ENCODE results near the gene POFUT2. TPM values are rescaled to one million over a fixed set of nuclear protein-coding genes. Genes with fewer than 3 reads are reported as not detected.

The POFUT2 gene
- total RNA-seq, 2 donors from 2014 or later, result 48.5 to 66.4 TPM

GRCh38 chr21:45293726-45294401, 6.2 kb upstream of the POFUT2 start:
- no peak overlapping the region for H3K27ac Mint-ChIP-seq

GRCh38 chr21:45293220-45293725, 5.6 kb upstream of the POFUT2 start:
- Mint-ChIP-seq H3K4me3 (no peak overlapping the region), H3K27me3 (no peaks in the 10 kb centered on the region), H3K4me1 (peaks cover 16% of the 10 kb centered on the region), H3K27ac (peak overlapping the region; percentile 72), H3K36me3 (ENCODE audit: low read depth) (no peaks in the 10 kb centered on the region)
- DNase-seq, result no peak
- no peaks in the 10 kb centered on the region for H3K9me3 ChIP-seq (ENCODE audit: control insufficient read depth, low read length, poor library complexity, severe bottlenecking)
- ATAC-seq, result no peak

More at GRCh38 chr21:45293726-45294401, 6.2 kb upstream of the POFUT2 start:
- DNase-seq (no peak), ATAC-seq (no peak)
- Mint-ChIP-seq H3K4me1 (peaks cover 18% of the 10 kb centered on the region), H3K4me3 (no peak overlapping the region), H3K27me3 (no peaks in the 10 kb centered on the region), H3K36me3 (ENCODE audit: low read depth) (no peaks in the 10 kb centered on the region)
- no peaks in the 10 kb centered on the region for H3K9me3 ChIP-seq (ENCODE audit: control insufficient read depth, low read length, poor library complexity, severe bottlenecking)

GRCh38 chr21:45292399-45293219, 4.9 kb upstream of the POFUT2 start:
- peak; percentile 57 to 70 (median 61) for DNase-seq
- peak; percentile 63 for ATAC-seq
- Mint-ChIP-seq H3K27ac (peak overlapping the region; percentile 72), H3K27me3 (no peaks in the 10 kb centered on the region), H3K4me1 (peaks cover 18% of the 10 kb centered on the region), H3K4me3 (peak overlapping the region; percentile 80), H3K36me3 (ENCODE audit: low read depth) (no peaks in the 10 kb centered on the region)
- H3K9me3 ChIP-seq (ENCODE audit: control insufficient read depth, low read length, poor library complexity, severe bottlenecking), result no peaks in the 10 kb centered on the region

- ATAC-seq (no peak), DNase-seq (no peak)
- H3K27ac Mint-ChIP-seq, result peak overlapping the region; percentile 72
- no peaks in the 10 kb centered on the region for H3K9me3 ChIP-seq (ENCODE audit: control insufficient read depth, low read length, poor library complexity, severe bottlenecking)
- H3K27me3 Mint-ChIP-seq, result no peaks in the 10 kb centered on the region
- no peaks in the 10 kb centered on the region for H3K36me3 Mint-ChIP-seq (ENCODE audit: low read depth)
- no peak overlapping the region for H3K4me3 Mint-ChIP-seq
- peaks cover 18% of the 10 kb centered on the region for H3K4me1 Mint-ChIP-seq
Observed at GRCh38 chr21:45291613-45292398, 4.1 kb upstream of the POFUT2 start.

DNA sequence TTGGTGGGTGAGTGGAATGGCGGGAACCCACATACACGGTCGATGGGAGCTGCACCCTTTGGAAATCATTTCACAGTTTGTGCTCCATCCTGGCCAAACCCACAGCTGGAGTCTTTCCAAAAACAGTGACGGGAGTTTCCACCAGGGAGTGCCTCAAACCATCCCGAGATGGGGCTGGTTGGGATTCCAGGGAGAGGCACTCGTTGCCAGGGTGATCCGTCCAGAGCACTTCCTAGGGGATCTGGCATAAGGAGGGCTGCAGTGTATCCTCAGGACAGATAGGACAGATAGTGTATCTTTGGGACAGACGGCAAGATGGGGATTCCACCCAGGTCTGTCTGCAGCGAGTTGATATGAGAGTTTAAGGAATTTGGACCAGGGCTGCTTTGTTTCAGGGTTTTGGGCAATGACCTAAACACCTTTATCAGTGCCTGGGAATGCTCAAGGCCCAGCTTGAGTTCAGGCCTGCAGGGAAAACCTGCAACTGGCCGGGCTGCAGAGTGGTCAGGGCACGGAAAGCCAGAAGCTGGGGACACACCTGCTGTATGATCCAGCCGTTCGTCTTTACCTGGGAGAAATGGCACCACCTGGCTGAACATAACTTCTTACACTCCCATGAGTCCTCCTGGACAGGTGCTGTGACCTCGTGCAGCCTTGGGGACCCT, 3.4 kb upstream of the POFUT2 start:
- H3K27ac Mint-ChIP-seq, result peak overlapping the region; percentile 39
- no peak for ATAC-seq

DNA sequence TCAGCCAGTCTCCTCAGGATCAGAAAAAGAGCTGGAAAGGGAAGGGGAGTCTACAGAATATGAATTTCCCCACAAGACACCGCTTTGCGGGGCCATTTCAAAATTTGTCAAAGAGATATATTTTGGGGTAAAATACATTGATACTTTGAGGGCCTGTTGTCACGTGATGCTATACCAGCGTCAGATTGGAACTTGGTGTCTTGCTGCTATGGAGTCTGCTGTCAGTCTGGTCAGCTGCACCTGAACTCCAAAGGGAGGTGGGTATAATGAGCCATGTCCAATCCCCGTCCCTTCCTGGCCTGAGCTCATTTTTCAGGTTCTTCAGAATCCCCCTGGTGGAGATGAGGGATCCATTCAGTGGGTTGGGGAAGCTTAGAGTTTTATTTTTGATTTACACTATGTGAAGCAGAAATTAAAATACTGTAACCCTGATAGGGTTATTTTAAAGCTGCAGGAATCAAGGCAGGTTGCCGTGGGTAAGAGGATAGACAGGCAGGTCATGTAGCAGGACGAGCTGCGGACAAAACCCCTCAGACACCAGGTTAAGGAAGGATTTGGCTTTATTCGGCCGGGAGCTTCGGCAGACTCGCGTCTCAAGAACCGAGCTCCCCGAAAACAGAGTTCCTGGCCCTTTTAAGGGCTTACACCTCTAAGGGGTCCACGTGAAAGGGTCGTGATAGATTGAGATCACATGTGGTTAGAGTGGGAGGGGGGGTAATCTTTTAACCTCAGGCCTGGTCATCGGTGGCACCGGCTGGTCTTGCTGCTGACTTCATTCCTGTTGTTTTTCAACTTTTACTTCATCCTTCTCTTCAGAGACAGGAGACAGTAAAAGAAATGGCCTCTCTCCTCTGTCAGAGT, 2.2 kb upstream of the POFUT2 start:
- H3K36me3 Mint-ChIP-seq (ENCODE audit: low read depth), result peaks cover 5% of the 10 kb centered on the region
- peaks cover 24% of the 10 kb centered on the region for H3K4me1 Mint-ChIP-seq
- DNase-seq (no peak), ATAC-seq (no peak)
- H3K4me3 Mint-ChIP-seq, result no peak overlapping the region
- no peaks in the 10 kb centered on the region for H3K27me3 Mint-ChIP-seq
- peak overlapping the region; percentile 65 for H3K27ac Mint-ChIP-seq
- no peaks in the 10 kb centered on the region for H3K9me3 ChIP-seq (ENCODE audit: control insufficient read depth, low read length, poor library complexity, severe bottlenecking)

More for the DNA sequence above, 3.4 kb upstream of the POFUT2 start:
- no peak for DNase-seq
- no peaks in the 10 kb centered on the region for H3K9me3 ChIP-seq (ENCODE audit: control insufficient read depth, low read length, poor library complexity, severe bottlenecking)
- Mint-ChIP-seq H3K4me3 (no peak overlapping the region), H3K4me1 (peaks cover 18% of the 10 kb centered on the region), H3K27me3 (no peaks in the 10 kb centered on the region), H3K36me3 (ENCODE audit: low read depth) (no peaks in the 10 kb centered on the region)

GRCh38 chr21:45289134-45289533, 1.4 kb upstream of the POFUT2 start:
- no peaks in the 10 kb centered on the region for H3K9me3 ChIP-seq (ENCODE audit: control insufficient read depth, low read length, poor library complexity, severe bottlenecking)
- Mint-ChIP-seq H3K4me3 (peak overlapping the region; percentile 47), H3K36me3 (ENCODE audit: low read depth) (peaks cover 5% of the 10 kb centered on the region), H3K27me3 (no peaks in the 10 kb centered on the region), H3K4me1 (peaks cover 22% of the 10 kb centered on the region), H3K27ac (peak overlapping the region; percentile 65)
- ATAC-seq (no peak), DNase-seq (no peak)

DNA sequence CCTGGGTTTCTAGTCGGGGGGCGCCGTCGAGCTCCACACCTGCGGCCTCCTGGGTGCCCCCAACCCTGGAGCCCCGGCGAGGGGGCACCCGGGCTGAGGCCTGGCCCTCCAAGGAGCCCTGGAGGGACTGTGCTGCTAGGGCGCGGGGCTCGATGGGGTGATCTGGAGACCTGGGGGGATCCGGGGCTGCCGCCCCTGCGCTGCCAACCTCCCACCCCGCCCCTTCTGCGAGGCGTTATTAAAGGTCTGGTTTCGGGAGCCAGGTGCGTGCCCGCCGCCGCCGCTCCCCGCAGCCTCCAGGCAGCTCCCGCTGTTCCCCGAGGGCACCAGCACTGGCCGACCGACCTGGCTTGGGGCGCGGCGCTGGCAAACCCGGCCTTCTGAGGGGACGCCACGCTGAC, 746 bp upstream of the POFUT2 start:
- H3K4me1 Mint-ChIP-seq, result peaks cover 22% of the 10 kb centered on the region
- H3K9me3 ChIP-seq (ENCODE audit: control insufficient read depth, low read length, poor library complexity, severe bottlenecking), result no peaks in the 10 kb centered on the region
- no peak for DNase-seq
- peak overlapping the region; percentile 68 for H3K27ac Mint-ChIP-seq
- H3K4me3 Mint-ChIP-seq, result peak overlapping the region; percentile 91
- no peak for ATAC-seq
- H3K27me3 Mint-ChIP-seq, result no peaks in the 10 kb centered on the region
- H3K36me3 Mint-ChIP-seq (ENCODE audit: low read depth), result peaks cover 5% of the 10 kb centered on the region

DNA sequence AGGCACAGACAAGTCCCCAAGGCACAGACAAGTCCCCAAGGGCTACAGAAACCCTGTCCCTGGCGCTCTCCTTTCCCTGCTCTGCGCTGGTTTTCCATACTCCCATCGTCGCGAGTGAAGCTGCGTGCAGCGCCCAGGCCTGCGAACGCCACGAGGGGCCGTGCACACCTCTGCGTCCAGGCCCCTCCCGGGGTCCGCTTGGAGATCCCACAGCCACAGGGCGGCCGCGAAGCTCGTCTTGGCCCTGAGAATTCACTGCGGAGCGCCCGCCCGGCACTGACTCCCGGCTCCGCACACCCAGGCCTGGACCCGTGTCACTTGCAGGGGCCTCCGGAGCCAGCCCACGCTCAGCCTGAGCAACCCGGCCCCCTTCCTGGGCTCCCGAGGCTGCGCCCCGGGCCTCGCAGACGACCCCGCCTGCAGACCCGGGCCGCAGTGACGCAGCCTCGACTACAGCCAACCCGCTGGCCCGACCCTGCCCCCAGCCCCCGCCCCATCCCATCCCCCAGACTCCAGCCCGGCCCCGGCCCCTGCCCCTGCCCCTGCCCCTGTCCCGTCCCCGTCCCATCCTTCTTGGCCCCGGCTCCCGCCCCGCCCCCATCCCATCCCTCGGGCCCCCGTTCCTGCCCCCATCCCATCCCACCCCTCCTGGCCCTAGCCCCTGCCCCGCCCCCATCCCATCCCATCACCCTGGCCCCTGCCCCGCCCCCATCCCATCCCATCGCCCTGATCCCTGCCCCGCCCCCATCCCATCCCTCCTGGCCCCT, 841 bp downstream of the POFUT2 start:
- peak overlapping the region; percentile 91 for H3K4me3 Mint-ChIP-seq
- H3K27me3 Mint-ChIP-seq, result no peaks in the 10 kb centered on the region
- H3K9me3 ChIP-seq (ENCODE audit: control insufficient read depth, low read length, poor library complexity, severe bottlenecking), result no peaks in the 10 kb centered on the region
- no peak for ATAC-seq
- no peak overlapping the region for H3K27ac Mint-ChIP-seq
- peaks cover 15% of the 10 kb centered on the region for H3K4me1 Mint-ChIP-seq
- DNase-seq, result no peak
- peaks cover 5% of the 10 kb centered on the region for H3K36me3 Mint-ChIP-seq (ENCODE audit: low read depth)

- ATAC-seq, result no peak
- no peaks in the 10 kb centered on the region for H3K9me3 ChIP-seq (ENCODE audit: control insufficient read depth, low read length, poor library complexity, severe bottlenecking)
- Mint-ChIP-seq H3K4me1 (peaks cover 15% of the 10 kb centered on the region), H3K27ac (no peak overlapping the region), H3K27me3 (no peaks in the 10 kb centered on the region), H3K36me3 (ENCODE audit: low read depth) (peaks cover 8% of the 10 kb centered on the region), H3K4me3 (peak overlapping the region; percentile 69)
- no peak for DNase-seq
Observed at GRCh38 chr21:45285266-45285931, 2.3 kb downstream of the POFUT2 start.

DNA sequence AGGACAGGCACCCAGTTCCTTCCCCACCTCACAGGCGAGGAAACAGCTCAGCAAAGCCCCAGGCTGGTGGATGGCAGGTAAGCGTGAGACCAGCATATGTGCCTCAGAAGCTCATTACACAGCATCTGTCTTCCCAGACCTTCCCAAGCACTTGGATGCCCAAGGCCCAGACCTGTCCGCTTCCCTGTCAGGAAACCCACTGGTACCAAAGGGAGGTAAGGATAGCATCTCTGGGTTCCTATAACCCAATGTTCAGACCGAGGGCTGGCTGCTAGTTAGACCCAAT, 3.3 kb downstream of the POFUT2 start:
- ATAC-seq (no peak), DNase-seq (no peak)
- H3K4me3 Mint-ChIP-seq, result no peak overlapping the region
- H3K36me3 Mint-ChIP-seq (ENCODE audit: low read depth), result peaks cover 8% of the 10 kb centered on the region
- H3K27me3 Mint-ChIP-seq, result no peaks in the 10 kb centered on the region
- H3K27ac Mint-ChIP-seq, result no peak overlapping the region
- peaks cover 12% of the 10 kb centered on the region for H3K4me1 Mint-ChIP-seq
- no peaks in the 10 kb centered on the region for H3K9me3 ChIP-seq (ENCODE audit: control insufficient read depth, low read length, poor library complexity, severe bottlenecking)
